HCEC 1CT (cell line): ENCODE measurements around the gene TMEM72.

Source experiments
- DNase-seq: peaks from one replicate; pipeline ENCODE4 v3.0.0-alpha.2; 2017

The TMEM72 gene

DNA sequence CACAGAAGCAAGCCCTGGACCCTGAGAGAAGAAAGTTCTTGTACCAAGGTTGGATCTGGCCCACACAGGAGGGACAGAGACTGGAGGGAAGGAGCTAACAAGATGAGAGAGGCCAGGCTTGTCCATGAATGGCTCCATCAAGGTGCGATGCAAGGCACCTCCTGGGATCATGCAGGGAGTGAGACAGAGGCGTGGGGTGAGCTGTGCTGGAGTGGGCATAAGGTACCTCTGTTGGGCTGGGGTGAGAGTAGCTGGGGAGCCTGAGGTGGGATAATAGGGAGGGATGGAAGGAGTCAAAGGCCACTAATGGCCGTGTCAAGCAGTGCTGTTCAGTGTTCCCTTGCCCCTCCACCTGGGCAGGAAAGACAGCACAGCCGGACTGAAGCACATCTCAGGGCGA lies 9.9 kb downstream of the TMEM72 start:
- DNase-seq, result no peak

GRCh38 chr10:44921506-44921905 lies 10.4 kb downstream of the TMEM72 start:
- no peak for DNase-seq

DNA sequence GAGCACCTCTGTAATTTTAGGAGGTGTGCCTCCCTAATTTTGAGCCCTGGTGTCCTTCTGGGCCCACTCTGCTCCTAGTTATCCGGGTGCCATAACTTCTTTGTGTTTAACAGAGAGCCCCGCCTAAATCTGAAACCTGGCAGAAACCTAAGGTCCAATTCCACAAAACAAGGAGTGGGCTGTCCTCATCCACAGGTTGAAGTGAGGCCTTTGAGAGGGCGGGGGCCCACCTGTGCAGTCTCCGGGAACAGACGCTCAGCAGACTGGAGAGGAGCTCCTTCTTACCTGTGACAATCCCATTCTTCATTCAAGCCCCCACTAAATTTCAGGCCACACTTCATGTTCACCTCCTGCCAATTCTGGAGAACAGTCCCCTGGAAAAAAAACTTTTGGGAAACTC lies 10.9 kb downstream of the TMEM72 start:
- no peak for DNase-seq

DNA sequence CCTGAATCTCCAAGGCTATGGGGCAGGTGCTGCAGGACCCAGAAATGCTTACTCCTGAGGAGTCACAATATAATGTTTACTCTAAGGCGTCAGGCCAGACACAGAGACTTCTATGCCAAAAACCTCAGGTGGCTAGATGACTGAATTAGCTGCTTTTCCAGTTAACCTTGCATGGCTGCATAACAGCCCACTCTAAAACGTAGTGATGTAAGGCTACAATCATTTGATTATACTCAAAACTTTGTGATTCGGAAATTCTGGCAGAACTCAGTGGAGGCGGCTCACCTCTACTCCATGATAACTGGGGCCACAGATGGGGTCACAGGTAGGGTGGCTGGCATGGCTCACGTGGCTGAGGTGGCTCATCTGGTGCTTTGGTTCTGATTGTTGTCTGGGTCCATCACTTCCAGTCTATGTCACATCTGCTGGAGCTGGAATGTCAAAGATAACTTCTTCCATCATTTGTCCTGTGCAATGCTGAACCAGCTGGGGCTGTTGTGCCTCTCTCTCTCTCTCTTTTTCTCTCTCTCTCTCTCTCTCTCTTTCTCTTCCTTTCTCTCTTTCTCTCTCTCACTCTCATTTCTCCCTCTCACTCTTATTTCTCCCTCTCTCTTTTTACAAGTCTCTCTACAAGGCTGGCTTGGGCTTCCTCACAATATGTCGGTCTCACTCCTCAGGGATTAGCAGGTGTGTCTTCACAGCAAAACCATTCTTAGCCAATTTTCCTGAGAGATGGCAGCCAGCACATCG lies 11.8 kb downstream of the TMEM72 start:
- no peak for DNase-seq

GRCh38 chr10:44923611-44924010 lies 12.5 kb downstream of the TMEM72 start:
- DNase-seq, result no peak

DNA sequence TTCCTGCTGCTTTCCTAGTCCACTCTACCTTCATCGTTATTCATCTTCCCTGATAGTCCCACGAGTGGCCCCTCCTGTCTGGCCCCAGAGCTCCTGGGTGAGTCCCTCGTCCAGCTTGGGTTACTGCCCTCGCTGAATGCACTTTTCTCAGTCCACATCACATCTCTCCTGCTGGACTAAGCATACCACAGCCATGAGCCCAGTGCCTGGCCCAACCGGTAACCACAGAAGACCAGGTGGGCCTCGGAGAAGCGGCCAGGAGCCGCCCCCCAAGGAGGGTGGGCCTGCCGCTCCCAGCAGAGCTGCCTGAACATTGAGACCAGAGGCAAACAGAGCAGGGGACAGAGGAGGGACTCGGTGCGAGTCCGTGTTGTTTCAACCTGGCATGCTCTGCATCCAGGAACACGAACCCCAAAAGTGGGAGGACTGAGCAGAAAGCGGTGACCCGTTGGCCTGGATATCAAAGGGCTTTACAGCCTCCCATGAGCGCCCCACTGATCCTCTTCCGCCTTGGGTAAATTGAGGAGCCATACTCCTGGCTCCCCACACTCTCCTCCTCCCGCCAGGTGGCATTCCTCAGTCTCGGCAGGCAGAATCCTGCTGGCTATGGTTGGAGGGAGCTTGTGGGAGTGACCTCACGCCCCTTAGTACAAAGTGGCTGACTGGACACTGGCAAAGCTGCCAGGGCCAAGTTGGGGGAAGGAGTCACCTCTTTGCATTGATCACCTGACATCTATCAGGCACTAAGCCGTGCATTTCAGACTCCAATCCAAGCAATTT lies 13.3 kb downstream of the TMEM72 start:
- no peak for DNase-seq

- no peak for DNase-seq
Measured at GRCh38 chr10:44925224-44925623, 14.1 kb downstream of the TMEM72 start.

GRCh38 chr10:44925811-44926750 lies 14.9 kb downstream of the TMEM72 start:
- DNase-seq, result no peak

- DNase-seq, result no peak
Measured at GRCh38 chr10:44926751-44927351, 15.7 kb downstream of the TMEM72 start.

DNA sequence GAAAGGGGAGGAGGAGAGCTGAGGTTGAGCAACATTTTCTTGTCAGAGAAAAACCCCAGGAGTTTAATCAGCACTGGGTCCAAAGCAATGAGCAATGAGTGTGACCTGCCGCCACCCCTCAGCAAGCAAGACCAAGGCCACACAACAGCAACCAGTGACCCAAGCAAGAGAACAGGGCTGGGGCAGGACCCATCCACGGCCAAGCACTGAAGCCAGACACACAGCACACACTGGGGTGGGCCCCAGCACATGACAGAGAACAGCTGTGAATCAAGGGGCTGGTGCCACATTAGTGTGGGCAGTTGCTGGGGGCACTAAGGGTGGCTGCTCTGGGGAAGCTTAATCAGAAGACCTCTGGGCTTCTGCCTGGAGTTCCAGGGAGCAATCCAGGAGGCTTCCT lies 16.2 kb downstream of the TMEM72 start:
- no peak for DNase-seq

- no peak for DNase-seq
Measured at GRCh38 chr10:44928462-44928861, 17.3 kb downstream of the TMEM72 start.

GRCh38 chr10:44929356-44930255 lies 18.5 kb downstream of the TMEM72 start:
- DNase-seq, result no peak

- DNase-seq, result no peak
Measured at GRCh38 chr10:44930904-44931620, 19.9 kb downstream of the TMEM72 start.

- DNase-seq, result no peak
Measured at GRCh38 chr10:44931621-44932516, 20.7 kb downstream of the TMEM72 start.

- peak; percentile 57 for DNase-seq
Measured at GRCh38 chr10:44932517-44933450, 21.6 kb downstream of the TMEM72 start.

DNA sequence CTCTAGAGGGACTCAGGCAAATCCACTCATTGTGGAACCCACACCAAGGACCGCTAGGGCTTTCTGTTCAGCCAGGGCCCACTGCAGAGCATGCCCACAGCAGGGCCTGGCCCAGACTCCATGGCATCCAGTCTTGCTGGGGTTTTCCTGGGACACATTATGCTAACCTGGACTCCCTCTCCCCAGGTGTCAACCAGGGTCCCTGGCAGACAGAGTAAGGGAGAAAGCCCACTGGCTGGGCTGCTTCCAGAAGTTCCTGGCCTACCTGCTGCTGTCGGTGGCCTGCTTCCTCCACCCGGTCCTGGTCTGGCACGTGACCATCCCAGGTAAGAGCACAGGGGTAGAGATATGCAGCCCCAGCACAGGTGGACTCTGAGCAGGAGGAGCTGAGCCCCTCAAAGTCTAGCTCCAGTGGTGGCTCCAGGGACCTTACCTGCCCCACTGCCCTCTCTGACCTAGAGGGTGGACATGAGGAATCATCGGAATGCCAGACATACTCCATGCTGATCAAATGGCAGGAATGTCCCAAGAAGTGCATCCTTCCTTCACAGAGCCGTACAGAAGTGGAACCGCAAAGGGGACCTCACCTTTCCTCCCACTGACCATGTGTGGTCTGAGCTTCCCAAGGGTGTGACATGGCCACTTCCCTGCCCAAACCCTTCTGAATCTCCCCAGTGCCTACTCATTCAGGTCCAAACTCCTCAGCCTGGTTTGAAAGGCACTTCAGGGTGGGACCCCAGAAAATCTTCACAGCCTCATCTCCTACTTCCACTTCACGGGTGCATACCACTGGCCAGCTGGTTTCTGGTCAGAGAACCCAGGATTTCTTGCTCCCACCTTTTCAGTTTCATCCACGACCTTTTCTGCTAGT lies 22.5 kb downstream of the TMEM72 start:
- no peak for DNase-seq

DNA sequence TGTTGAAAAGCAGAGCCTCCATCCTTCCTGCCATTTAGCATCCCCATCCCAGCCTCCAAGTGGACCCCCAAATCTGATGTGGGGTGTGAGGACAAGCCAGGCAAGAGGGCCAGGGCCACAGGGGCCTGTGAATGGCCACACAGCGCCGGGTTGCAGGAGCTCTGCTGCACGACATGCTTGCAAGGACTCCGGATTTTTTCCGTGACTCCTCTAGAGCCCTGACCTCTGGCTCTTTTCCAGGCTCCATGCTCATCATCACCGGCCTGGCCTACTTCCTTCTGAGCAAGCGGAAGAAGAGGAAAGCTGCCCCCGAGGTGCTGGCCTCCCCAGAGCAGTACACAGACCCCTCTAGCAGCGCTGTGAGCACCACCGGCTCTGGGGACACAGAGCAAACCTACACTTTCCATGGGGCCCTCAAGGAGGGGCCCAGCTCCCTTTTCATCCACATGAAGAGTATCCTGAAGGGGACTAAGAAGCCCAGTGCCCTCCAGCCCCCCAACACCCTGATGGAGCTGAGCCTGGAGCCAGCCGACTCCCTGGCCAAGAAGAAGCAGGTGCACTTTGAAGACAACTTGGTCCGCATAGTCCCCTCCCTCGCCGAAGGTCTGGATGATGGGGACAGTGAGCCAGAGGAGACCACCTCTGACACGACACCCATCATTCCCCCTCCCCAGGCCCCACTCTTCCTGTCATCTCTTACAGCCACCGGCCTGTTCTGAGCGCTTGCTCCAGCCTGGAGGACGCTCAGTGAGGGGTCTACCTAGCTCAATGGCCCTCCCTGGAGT lies 23.5 kb downstream of the TMEM72 start:
- DNase-seq, result no peak
